ENCODE data around the gene FCHO2. TPM values are rescaled to one million over a fixed set of nuclear protein-coding genes. Genes with fewer than 3 reads are reported as not detected.
A peak's percentile ranks its signal among the peaks of the same experiment; 100 is the strongest.

The FCHO2 gene
- total and polyA plus RNA-seq, 2 donors (not counting 3 experiments of a cell fraction or from before 2014, with no cell fraction given): 12.0 to 25.2 TPM

DNA sequence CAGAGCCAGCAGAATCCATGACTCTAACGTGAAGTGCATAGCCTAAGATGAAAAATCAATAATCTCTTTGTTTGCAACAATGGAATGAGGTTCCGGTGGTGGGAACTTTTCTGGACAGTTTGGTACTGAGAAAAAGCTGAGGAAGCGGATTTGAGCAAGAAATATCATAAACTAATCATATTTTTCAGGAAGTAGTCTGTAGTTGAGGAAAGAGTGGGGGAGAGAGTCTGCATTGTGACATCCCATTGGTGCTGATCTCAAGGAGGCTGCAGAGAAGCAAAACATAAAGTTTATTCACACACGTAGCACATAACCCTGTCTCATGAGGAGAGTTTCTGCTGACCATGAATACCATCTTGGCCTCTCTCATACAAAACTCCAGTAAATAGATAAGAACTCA is 15.8 kb upstream of the FCHO2 start:
- POLR2A ChIA-PET: no interaction called here
- no peak for FAIRE-seq
- peak; percentile 37 for DNase-seq (ENCODE audit: low read depth, low spot score)
- TF ChIP-seq MAX (IDR thresholded peaks at IDR 0.05; ENCODE audit: insufficient read depth, insufficient read length) (no peak), POLR2A (IDR thresholded peaks at IDR 0.05; ENCODE audit: low read depth, low read length) (no peak), EZH2 (IDR thresholded peaks at IDR 0.05; ENCODE audit: borderline replicate concordance, low read depth, low read length, severe bottlenecking) (no peak), POLR2AphosphoS5 (IDR thresholded peaks at IDR 0.05; ENCODE audit: insufficient read depth, low read depth, low read length) (no peak), JUN (IDR thresholded peaks at IDR 0.05; ENCODE audit: borderline replicate concordance, insufficient read depth, insufficient read length, low read depth) (no peak), FOS (IDR thresholded peaks at IDR 0.05; ENCODE audit: borderline replicate concordance, insufficient read depth, low read length) (no peak), MYC (IDR thresholded peaks at IDR 0.05; ENCODE audit: low read depth, low read length) (no peak)
- Histone ChIP-seq H3K36me3 (ENCODE audit: control insufficient read depth in 2 of 2, extremely low read depth in 1 of 2, insufficient read depth in 2 of 2, low read length in 2 of 2) (no peaks in the 10 kb centered on the region), H3K9me1 (replicated peaks; ENCODE audit: control insufficient read depth, extremely low read depth, insufficient read depth, low read length) (no peaks in the 10 kb centered on the region), H3K4me1 (ENCODE audit: control insufficient read depth, extremely low read depth, insufficient read depth, low read length) (peaks cover 17% of the 10 kb centered on the region), H2AFZ (ENCODE audit: low read depth, low read length) (peak overlapping the region; percentile 20), H4K20me1 (replicated peaks; ENCODE audit: control insufficient read depth, extremely low read depth, insufficient read depth, low read length) (no peaks in the 10 kb centered on the region), H3K9me3 (replicated peaks; ENCODE audit: control insufficient read depth, insufficient read depth, low read length) (no peaks in the 10 kb centered on the region), H3K79me2 (ENCODE audit: control insufficient read depth, insufficient read depth, low read length) (no peaks in the 10 kb centered on the region), H3K27ac (ENCODE audit: insufficient read depth, low read depth, low read length) (no peak overlapping the region), H3K9ac (replicated peaks; ENCODE audit: extremely low read depth, insufficient read depth, low read length) (no peak overlapping the region), H3K4me2 (ENCODE audit: insufficient read depth, low read length) (no peak overlapping the region), H3K27me3 (ENCODE audit: control insufficient read depth in 2 of 2, insufficient read depth in 2 of 2, low read length in 2 of 2) (no peaks in the 10 kb centered on the region), H3K4me3 (replicated peaks in 1 of 3; ENCODE audit: insufficient read depth in 1 of 3, low read depth in 1 of 3, low read length in 3 of 3) (no peak overlapping the region)
- CTCF ChIA-PET: no interaction called here
- dilution Hi-C loops (cut with MboI; ENCODE audit: extremely low pct_ligation_motif_present, low sequenced_read_pairs) (no loop called here), intact Hi-C loops (cut with micrococcal nuclease) (no loop called here)
- no TSS peak for BruUV-seq (replicated peaks)

DNA sequence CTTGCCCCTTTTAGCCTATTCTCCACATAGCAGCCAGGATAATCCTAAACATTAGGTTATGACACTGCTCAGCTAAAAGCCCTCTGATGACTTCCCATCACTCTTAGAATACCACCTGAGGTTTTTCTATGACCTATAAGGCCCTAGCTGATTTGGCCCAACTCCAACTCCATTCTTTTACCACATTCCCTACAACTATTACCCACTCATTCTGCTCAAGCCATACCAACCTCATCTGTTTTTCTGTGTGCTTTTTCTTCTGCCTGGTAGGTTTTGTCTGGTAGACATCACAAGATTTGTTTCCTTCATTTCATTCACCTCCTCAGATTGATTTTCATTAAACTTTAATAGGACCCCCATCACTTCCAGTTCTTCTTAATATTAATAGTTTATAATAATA is 12.5 kb upstream of the FCHO2 start:
- Histone ChIP-seq H3K4me3 (replicated peaks in 1 of 3; ENCODE audit: insufficient read depth in 1 of 3, low read depth in 1 of 3, low read length in 3 of 3) (no peak overlapping the region), H3K4me2 (ENCODE audit: insufficient read depth, low read length) (no peak overlapping the region), H3K27ac (ENCODE audit: insufficient read depth, low read depth, low read length) (no peak overlapping the region), H3K27me3 (ENCODE audit: control insufficient read depth in 2 of 2, insufficient read depth in 2 of 2, low read length in 2 of 2) (no peaks in the 10 kb centered on the region), H3K9ac (replicated peaks; ENCODE audit: extremely low read depth, insufficient read depth, low read length) (no peak overlapping the region), H3K36me3 (ENCODE audit: control insufficient read depth in 2 of 2, extremely low read depth in 1 of 2, insufficient read depth in 2 of 2, low read length in 2 of 2) (no peaks in the 10 kb centered on the region), H3K4me1 (ENCODE audit: control insufficient read depth, extremely low read depth, insufficient read depth, low read length) (peaks cover 6% of the 10 kb centered on the region), H2AFZ (ENCODE audit: low read depth, low read length) (no peak overlapping the region), H3K79me2 (ENCODE audit: control insufficient read depth, insufficient read depth, low read length) (no peaks in the 10 kb centered on the region), H3K9me1 (replicated peaks; ENCODE audit: control insufficient read depth, extremely low read depth, insufficient read depth, low read length) (no peaks in the 10 kb centered on the region), H3K9me3 (replicated peaks; ENCODE audit: control insufficient read depth, insufficient read depth, low read length) (no peaks in the 10 kb centered on the region), H4K20me1 (replicated peaks; ENCODE audit: control insufficient read depth, extremely low read depth, insufficient read depth, low read length) (no peaks in the 10 kb centered on the region)
- DNase-seq (ENCODE audit: low read depth, low spot score) (no peak), FAIRE-seq (no peak)
- no peak for TF ChIP-seq FOS (IDR thresholded peaks at IDR 0.05; ENCODE audit: borderline replicate concordance, insufficient read depth, low read length)
- no peak for TF ChIP-seq POLR2AphosphoS5 (IDR thresholded peaks at IDR 0.05; ENCODE audit: insufficient read depth, low read depth, low read length)
- TF ChIP-seq POLR2A (IDR thresholded peaks at IDR 0.05; ENCODE audit: low read depth, low read length): no peak
- BruUV-seq (replicated peaks): no TSS peak
- dilution Hi-C loops (cut with MboI; ENCODE audit: extremely low pct_ligation_motif_present, low sequenced_read_pairs) (no loop called here), intact Hi-C loops (cut with micrococcal nuclease) (no loop called here)
- CTCF ChIA-PET: no interaction called here
- POLR2A ChIA-PET: no interaction called here
